Measurements from ENCODE around the gene ARHGAP35. TPM values are rescaled to one million over a fixed set of nuclear protein-coding genes. Genes with fewer than 3 reads are reported as not detected.
"Not testable (repeated sequence)": the region's sequence is repeated elsewhere in the genome, so short reads cannot be mapped to it uniquely, and the experiment has no call there.

Gene ARHGAP35
- total RNA-seq, 1 donor from 2014 or later, result 72.3 TPM

DNA sequence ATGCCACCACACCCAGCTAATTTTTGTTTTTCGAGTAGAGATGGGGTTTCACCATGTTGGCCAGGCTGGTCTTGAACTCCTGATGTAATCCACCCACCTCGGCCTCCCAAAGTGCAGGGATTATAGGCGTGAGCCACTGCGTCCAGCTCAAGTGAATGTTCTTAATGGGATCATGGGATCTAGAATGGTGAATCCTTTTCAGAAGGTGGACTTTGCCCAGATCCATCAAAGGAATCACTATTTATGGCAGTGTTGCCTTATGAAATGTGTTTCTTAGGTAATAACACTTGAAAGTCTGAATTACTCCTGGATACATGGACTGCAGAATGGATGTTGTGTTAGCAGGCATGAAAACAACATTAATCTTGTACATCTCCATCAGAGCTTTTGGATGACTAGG lies 20.3 kb downstream of the ARHGAP35 start:
- H3K36me3 Mint-ChIP-seq, result peaks cover 10% of the 10 kb centered on the region
- H3K27me3 Mint-ChIP-seq, result no peaks in the 10 kb centered on the region
- peaks cover 6% of the 10 kb centered on the region for H3K4me1 Mint-ChIP-seq (ENCODE audit: unreplicated experiment)
- H3K9me3 Mint-ChIP-seq, result no peaks in the 10 kb centered on the region
- no peak overlapping the region for H3K27ac Mint-ChIP-seq
- TF ChIP-seq, protein P1, sequence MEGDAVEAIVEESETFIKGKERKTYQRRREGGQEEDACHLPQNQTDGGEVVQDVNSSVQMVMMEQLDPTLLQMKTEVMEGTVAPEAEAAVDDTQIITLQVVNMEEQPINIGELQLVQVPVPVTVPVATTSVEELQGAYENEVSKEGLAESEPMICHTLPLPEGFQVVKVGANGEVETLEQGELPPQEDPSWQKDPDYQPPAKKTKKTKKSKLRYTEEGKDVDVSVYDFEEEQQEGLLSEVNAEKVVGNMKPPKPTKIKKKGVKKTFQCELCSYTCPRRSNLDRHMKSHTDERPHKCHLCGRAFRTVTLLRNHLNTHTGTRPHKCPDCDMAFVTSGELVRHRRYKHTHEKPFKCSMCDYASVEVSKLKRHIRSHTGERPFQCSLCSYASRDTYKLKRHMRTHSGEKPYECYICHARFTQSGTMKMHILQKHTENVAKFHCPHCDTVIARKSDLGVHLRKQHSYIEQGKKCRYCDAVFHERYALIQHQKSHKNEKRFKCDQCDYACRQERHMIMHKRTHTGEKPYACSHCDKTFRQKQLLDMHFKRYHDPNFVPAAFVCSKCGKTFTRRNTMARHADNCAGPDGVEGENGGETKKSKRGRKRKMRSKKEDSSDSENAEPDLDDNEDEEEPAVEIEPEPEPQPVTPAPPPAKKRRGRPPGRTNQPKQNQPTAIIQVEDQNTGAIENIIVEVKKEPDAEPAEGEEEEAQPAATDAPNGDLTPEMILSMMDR (conservative IDR thresholded peaks at IDR 0.05), result no peak
- no peak overlapping the region for H3K4me3 Mint-ChIP-seq
- peak; percentile 40 for DNase-seq (ENCODE audit: extremely low spot score, unreplicated experiment)

DNA sequence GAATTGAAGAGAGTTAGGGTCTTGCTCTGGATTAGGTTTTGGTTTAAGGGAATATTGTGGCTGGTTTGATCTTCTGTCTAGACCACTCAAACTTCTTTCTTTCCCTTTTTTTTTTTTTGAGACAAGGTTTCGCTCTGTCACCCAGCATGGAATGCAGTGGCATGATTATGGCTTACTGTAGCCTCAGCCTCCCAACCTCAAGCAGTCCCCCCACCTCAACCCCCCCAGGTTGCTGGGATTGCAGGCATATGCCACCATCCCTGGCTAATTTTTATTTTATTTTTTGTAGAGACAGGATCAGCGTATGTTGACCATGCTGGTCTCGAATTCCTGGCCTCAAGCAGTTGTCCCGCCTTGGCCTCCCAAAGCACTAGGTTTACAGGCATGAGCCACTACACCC lies 21.2 kb downstream of the ARHGAP35 start:
- Mint-ChIP-seq H3K4me3 (no peak overlapping the region), H3K4me1 (ENCODE audit: unreplicated experiment) (peaks cover 6% of the 10 kb centered on the region), H3K27me3 (no peaks in the 10 kb centered on the region), H3K9me3 (no peaks in the 10 kb centered on the region), H3K27ac (no peak overlapping the region), H3K36me3 (peaks cover 18% of the 10 kb centered on the region)
- TF ChIP-seq, protein P1 (conservative IDR thresholded peaks at IDR 0.05), result no peak
- peak; percentile 24 for DNase-seq (ENCODE audit: extremely low spot score, unreplicated experiment)

DNA sequence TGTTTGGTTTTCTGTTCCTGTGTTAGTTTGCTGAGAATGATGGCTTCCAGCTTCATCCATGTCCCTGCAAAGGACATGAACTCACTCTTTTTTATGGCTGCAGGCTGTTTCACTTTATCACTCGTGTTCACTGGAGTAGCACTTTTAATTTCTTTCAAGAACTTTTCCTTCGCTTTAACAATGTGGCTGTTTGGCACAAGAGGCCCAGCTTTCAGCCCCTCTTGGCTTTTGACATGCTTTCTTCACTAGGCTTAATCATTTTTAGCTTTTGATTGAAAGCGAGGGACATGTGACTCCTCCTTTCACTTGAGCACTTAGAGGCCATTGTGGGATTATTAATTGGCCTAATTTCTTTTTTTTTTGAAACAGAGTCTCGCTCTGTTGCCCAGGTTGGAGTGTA lies 22.0 kb downstream of the ARHGAP35 start:
- not testable (repeated sequence) for H3K9me3 Mint-ChIP-seq; DNase-seq (ENCODE audit: extremely low spot score, unreplicated experiment); H3K4me1 Mint-ChIP-seq (ENCODE audit: unreplicated experiment); H3K27me3 Mint-ChIP-seq
- H3K27ac Mint-ChIP-seq, result peak overlapping the region; percentile 77
- peak overlapping the region; percentile 54 for H3K4me3 Mint-ChIP-seq
- H3K36me3 Mint-ChIP-seq, result peaks cover 24% of the 10 kb centered on the region

DNA sequence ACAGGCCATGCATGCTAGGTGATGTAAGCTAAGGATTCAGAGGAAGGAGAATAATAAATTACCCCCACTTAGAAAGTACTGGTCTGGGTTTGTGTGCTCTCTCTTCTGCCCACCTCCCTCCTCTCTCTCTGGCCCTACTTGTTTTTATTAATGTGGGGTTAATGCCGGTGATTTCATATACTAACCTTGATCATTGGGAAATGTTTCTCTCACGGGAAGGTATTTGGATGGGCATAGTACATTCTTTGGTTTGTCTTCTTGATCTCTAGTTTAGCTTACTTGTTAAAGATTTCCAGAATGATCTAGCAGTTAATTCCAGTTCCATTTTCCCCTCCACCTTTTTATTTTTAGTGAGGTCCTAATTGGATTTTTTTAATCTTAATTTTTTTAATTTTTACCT lies 24.6 kb downstream of the ARHGAP35 start:
- peaks cover 21% of the 10 kb centered on the region for H3K36me3 Mint-ChIP-seq
- H3K27me3 Mint-ChIP-seq, result no peaks in the 10 kb centered on the region
- peaks cover 8% of the 10 kb centered on the region for H3K9me3 Mint-ChIP-seq
- H3K27ac Mint-ChIP-seq, result no peak overlapping the region
- no peak for DNase-seq (ENCODE audit: extremely low spot score, unreplicated experiment)
- TF ChIP-seq, protein P1 (conservative IDR thresholded peaks at IDR 0.05), result no peak
- no peak overlapping the region for H3K4me3 Mint-ChIP-seq
- peaks cover 14% of the 10 kb centered on the region for H3K4me1 Mint-ChIP-seq (ENCODE audit: unreplicated experiment)

DNA sequence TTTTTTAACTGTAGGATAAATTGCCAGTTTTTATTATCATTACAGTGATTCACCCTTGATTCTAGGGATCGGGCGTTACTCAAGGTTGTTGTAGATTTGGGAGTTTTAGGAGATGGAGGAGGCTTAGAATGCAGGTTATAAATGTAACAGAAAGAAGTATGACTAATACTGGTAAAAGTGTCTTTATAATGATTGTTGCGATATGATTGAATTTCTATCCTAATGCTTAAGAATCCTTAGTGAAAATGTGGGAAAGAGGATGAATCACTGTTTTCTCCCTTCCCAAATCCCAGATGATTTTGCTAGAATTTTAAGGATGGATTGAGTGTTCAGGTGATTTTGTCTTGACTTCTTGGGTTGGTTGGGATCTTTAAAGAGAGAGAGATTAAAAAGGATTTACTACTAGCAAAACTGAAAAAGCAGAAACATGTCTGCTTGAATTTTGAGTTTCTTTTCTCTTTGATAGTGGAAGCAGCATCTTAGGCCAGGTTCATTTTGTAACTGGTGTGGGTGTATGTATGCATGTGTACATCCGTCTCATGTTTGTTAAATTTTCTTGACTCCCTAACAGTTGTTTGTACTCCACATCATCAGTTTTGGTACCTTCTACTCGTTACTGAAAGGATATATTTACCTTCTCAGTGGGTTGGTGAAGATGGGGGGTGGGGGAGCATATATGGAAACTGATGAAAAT lies 25.9 kb downstream of the ARHGAP35 start:
- Mint-ChIP-seq H3K27me3 (no peaks in the 10 kb centered on the region), H3K36me3 (peaks cover 25% of the 10 kb centered on the region), H3K9me3 (peaks cover 8% of the 10 kb centered on the region), H3K27ac (no peak overlapping the region), H3K4me1 (ENCODE audit: unreplicated experiment) (peaks cover 23% of the 10 kb centered on the region), H3K4me3 (no peak overlapping the region)
- DNase-seq (ENCODE audit: extremely low spot score, unreplicated experiment), result no peak
- TF ChIP-seq, protein P1 (conservative IDR thresholded peaks at IDR 0.05), result no peak

- DNase-seq (ENCODE audit: extremely low spot score, unreplicated experiment), result no peak
- Mint-ChIP-seq H3K36me3 (peaks cover 25% of the 10 kb centered on the region), H3K27me3 (no peaks in the 10 kb centered on the region), H3K27ac (no peak overlapping the region), H3K4me1 (ENCODE audit: unreplicated experiment) (peaks cover 23% of the 10 kb centered on the region), H3K9me3 (peaks cover 8% of the 10 kb centered on the region), H3K4me3 (no peak overlapping the region)
- TF ChIP-seq, protein P1 (conservative IDR thresholded peaks at IDR 0.05), result no peak
Measured at GRCh38 chr19:46887240-46887782, 26.5 kb downstream of the ARHGAP35 start.
